Measurements from ENCODE around the gene LRP1.

The LRP1 gene

GRCh38 chr12:57177354-57177753, 49.1 kb downstream of the LRP1 start:
- DNase-seq, result no peak

DNA sequence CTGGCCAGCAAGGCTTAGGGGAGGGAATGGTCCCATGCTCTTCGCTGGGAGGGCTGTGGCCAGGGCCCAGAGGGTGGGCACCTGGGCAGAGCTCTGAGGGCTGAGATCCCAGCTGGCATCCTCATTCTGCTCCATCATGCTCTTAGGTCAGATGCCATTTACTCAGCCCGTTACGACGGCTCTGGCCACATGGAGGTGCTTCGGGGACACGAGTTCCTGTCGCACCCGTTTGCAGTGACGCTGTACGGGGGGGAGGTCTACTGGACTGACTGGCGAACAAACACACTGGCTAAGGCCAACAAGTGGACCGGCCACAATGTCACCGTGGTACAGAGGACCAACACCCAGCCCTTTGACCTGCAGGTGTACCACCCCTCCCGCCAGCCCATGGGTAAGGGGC, 49.9 kb downstream of the LRP1 start:
- no peak for DNase-seq

DNA sequence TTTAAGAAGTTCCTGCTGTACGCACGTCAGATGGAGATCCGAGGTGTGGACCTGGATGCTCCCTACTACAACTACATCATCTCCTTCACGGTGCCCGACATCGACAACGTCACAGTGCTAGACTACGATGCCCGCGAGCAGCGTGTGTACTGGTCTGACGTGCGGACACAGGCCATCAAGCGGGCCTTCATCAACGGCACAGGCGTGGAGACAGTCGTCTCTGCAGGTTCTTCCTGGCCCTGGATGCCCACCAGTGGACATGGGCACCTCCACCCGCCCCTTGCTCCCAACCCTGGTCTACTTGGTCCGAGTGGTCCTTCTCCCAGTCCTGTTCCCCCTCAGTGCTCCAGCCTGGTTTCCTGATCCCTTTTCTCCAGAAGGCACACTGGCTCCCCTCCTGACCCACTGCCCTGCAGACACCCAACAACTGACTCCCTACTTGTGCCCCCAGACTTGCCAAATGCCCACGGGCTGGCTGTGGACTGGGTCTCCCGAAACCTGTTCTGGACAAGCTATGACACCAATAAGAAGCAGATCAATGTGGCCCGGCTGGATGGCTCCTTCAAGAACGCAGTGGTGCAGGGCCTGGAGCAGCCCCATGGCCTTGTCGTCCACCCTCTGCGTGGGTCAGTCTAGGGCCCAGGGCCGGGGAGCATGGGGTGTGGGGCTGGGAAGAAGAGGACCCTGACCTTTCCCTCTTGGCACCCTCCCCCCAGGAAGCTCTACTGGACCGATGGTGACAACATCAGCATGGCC, 51.2 kb downstream of the LRP1 start:
- no peak for DNase-seq

- no peak for DNase-seq
These were observed 52.2 kb downstream of the LRP1 start for GRCh38 chr12:57180321-57180989.

DNA sequence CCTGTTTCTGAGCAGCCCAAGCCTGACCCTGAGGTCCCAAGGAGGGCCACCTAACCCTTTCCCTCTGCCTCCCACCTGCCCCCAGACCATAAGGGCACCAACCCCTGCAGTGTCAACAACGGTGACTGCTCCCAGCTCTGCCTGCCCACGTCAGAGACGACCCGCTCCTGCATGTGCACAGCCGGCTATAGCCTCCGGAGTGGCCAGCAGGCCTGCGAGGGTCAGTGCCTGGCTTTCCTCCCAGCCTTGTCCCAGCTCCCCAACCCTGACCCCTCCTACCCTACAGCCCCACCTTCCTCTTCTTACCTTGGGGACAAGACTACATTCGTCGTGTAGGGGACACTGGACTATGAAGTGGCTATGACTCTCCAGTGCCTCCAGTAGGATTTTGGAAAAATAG, 52.8 kb downstream of the LRP1 start:
- no peak for DNase-seq

GRCh38 chr12:57181561-57182155, 53.4 kb downstream of the LRP1 start:
- peak; percentile 40 for DNase-seq

GRCh38 chr12:57182918-57183575, 54.8 kb downstream of the LRP1 start:
- peak; percentile 67 for DNase-seq

DNA sequence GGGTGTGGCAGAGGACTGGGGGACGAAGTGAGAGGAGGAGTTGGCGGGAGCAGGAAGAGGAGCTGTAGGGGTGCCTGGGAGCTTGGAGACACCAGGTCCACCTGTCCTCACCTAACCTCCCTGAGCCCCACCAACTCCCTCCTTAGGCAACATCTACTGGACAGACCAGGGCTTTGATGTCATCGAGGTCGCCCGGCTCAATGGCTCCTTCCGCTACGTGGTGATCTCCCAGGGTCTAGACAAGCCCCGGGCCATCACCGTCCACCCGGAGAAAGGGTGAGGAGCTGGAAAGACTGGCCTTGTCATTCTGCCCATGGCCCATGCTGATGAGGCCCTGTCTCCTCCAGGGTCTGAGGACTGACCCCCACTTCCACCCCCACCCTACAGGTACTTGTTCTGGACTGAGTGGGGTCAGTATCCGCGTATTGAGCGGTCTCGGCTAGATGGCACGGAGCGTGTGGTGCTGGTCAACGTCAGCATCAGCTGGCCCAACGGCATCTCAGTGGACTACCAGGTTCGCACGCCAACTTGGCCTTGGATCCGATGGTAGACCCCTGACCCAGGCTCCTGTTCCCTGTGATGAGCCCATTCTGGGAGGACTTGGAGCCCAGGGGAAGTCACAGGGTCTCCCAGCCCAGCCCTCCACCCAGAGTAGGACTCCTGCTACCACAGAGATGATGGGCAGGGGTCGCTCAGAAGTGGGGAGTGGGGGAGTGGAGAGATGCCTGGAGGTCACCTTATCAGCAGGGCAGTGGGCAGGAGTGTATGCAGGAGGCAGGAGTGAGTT, 55.8 kb downstream of the LRP1 start:
- DNase-seq, result no peak

- no peak for DNase-seq
These were observed 57.1 kb downstream of the LRP1 start for GRCh38 chr12:57185403-57185802.

GRCh38 chr12:57185906-57186508, 57.7 kb downstream of the LRP1 start:
- no peak for DNase-seq

- DNase-seq, result no peak
These were observed 59.2 kb downstream of the LRP1 start for GRCh38 chr12:57187222-57188089.

DNA sequence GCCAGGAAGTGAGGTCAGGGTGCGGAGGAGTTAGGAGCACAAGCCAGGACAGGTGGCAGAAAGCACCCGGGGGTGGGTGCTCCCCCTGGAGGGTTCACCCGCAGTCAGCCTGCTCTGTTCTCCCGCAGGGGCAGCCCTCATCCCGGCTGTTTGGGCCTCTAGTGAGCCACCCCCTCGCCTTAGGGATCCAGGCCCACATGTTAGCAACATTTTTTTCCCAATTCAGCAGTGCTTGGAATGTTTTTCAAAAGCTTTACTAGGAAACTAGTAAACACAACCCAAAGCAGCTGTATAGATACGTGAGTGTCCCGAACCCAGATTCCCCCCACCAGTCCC, 59.8 kb downstream of the LRP1 start:
- no peak for DNase-seq

GRCh38 chr12:57190037-57190436, 61.8 kb downstream of the LRP1 start:
- peak; percentile 33 for DNase-seq

DNA sequence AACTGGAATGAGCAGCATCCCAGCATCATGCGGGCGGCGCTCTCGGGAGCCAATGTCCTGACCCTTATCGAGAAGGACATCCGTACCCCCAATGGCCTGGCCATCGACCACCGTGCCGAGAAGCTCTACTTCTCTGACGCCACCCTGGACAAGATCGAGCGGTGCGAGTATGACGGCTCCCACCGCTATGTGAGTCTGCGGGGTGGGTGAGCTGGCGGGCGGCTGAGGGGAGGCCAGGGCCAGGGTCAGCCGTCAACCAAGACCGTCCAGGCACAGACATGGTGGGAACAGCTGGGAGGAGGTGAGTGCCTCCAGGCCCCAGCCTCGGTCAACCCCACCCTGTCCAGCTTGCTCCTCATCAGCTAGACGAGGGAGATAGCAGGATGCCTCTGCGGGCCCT, 62.5 kb downstream of the LRP1 start:
- no peak for DNase-seq

DNA sequence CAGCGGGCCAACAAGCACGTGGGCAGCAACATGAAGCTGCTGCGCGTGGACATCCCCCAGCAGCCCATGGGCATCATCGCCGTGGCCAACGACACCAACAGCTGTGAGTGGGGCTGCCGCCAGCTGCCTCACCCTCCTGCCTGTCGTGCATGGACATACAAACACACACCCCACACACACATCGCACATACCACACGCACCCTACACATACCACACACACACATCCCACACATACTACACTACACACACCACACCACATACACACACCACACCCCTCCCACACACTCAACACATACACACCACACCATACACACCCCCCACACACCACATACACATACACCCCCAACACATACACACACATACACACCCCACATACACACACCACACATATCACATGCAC, 63.1 kb downstream of the LRP1 start:
- no peak for DNase-seq

DNA sequence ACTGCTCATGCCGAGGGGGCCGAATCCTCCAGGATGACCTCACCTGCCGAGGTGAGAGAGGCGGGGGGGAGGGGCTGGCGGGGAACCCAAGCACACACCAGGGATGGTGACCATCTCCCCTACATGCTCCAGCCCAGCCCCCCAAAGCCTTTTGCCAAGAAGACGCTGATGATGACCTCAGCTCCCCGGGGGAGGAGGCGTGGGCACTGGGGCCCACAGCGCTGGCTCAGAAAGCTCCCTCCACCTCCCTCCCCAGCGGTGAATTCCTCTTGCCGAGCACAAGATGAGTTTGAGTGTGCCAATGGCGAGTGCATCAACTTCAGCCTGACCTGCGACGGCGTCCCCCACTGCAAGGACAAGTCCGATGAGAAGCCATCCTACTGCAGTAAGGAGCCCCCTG, 64.6 kb downstream of the LRP1 start:
- no peak for DNase-seq

- no peak for DNase-seq
These were observed 65.5 kb downstream of the LRP1 start for GRCh38 chr12:57193706-57194245.

DNA sequence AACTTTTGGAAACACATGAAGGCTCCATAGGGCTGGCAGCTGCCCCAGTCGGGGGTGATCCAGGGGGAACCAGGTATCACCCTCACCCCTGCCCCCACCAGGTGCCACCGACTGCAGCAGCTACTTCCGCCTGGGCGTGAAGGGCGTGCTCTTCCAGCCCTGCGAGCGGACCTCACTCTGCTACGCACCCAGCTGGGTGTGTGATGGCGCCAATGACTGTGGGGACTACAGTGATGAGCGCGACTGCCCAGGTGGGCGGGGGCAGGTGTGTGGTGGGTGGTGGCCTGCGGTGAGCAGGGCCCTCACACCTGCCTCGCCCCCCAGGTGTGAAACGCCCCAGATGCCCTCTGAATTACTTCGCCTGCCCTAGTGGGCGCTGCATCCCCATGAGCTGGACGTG, 66.0 kb downstream of the LRP1 start:
- no peak for DNase-seq

DNA sequence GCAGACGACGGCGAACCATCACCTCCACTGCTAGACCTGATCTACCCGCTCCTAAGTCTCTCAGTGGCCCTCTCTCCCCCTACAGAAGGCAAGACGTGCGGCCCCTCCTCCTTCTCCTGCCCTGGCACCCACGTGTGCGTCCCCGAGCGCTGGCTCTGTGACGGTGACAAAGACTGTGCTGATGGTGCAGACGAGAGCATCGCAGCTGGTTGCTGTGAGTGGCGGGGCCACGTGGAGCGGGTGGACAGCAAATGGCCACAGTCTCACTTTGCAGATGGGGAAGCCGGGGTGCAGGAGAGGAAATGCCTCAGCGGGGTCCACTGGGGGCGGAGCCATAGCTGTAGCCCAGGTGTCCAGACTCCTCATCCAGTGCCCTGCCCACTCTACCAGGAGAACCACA, 66.9 kb downstream of the LRP1 start:
- DNase-seq, result no peak

GRCh38 chr12:57195611-57196371, 67.5 kb downstream of the LRP1 start:
- DNase-seq, result no peak

- DNase-seq, result no peak
These were observed 68.2 kb downstream of the LRP1 start for GRCh38 chr12:57196439-57196838.

Measured in fibroblast of skin of right biceps (primary cell).